ENCODE results near the gene SMCO4.

DNA sequence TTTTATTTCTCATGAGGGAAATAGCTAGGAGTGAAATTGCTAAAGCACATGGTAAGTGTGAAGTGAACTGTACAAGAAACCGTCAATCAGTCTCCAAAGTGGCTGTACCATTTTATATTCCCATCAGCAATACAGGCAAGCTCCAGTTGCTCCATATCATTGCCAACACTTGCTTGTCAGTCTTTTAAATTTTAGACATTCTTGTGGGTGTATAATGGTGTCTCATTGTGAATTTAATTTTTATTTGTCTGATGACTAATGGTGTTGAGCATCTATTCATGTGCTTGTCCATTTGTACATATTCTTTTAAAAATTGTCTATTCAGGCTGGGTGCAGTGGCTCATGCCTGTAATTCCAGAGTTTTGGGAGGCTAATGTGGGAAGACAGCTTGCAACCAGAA, 34.1 kb upstream of the SMCO4 start:
- TF ChIP-seq CTCF (IDR thresholded peaks at IDR 0.05) = no peak
- no peak for TF ChIP-seq POLR2A (IDR thresholded peaks at IDR 0.05)
- TF ChIP-seq POLR2AphosphoS5 (IDR thresholded peaks at IDR 0.05; ENCODE audit: insufficient read depth in 1 of 2, low read depth in 1 of 2) = no peak
